ENCODE results near the gene TRAF7.

- TF ChIP-seq CTCF (IDR thresholded peaks at IDR 0.05) (no peak), POLR2A (IDR thresholded peaks at IDR 0.05) (no peak)
Observed at GRCh38 chr16:2181952-2182351, 26.4 kb downstream of the TRAF7 start.
